ENCODE results near the gene SH3RF1. TPM values are rescaled to one million over a fixed set of nuclear protein-coding genes. Genes with fewer than 3 reads are reported as not detected.

The SH3RF1 gene
- total and polyA plus RNA-seq, 2 of the 8 experiments (the other 6 are each of a cell fraction or from before 2014, with no cell fraction given): 6.9 to 15.1 TPM

- TF ChIP-seq POLR2AphosphoS5 (IDR thresholded peaks at IDR 0.05; ENCODE audit: low read depth, low read length) (no peak), POLR2A (IDR thresholded peaks at IDR 0.05; ENCODE audit: control extremely low read depth in 1 of 2, low read depth in 2 of 2, low read length in 2 of 2) (no peak)
These were observed 45.6 kb downstream of the SH3RF1 start (continued) for GRCh38 chr4:169225058-169225751.
